B cell (primary cell): ENCODE results near the gene APP. TPM values are rescaled to one million over a fixed set of nuclear protein-coding genes. Genes with fewer than 3 reads are reported as not detected.

ENCODE experiments used
- ATAC-seq: fragments of 200-7000 bp; cut with Tn5 transposase; one replicate; pipeline ENCODE4 v1.10.0; 2021; ENCODE audit warnings: low read depth, mild to moderate bottlenecking, moderate number of reproducible peaks, moderate library complexity
- CTCF ChIA-PET: fragments of 350-600 bp; sonication (Branson Sonifier 250); formaldehyde crosslinking; loops from one replicate; lab custom pipeline; 2021; ENCODE audit warnings: antibody characterized with exemption, inconsistent platforms; lab: Charles Lee
- POLR2A ChIA-PET: fragments of 350-600 bp; sonication (Branson Sonifier 250); formaldehyde crosslinking; loops from one replicate; lab custom pipeline; 2021; ENCODE audit warnings: antibody characterized with exemption; lab: Charles Lee
- DNase-seq: peaks from one replicate; pipeline ENCODE4 v3.0.0; 2013
- H2AFZ ChIP-seq: 2 replicates; pipeline ENCODE4 v1.6.1; 2012; ENCODE audit warnings: mild to moderate bottlenecking, low read depth, low read length; ENCODE audit not compliant: insufficient read depth, poor library complexity, severe bottlenecking
- H3K27ac ChIP-seq, 2 donors: 1 replicate in 1 of 2; 2 replicates in 1 of 2; pipeline ENCODE4 v1.5.1; 2012 to 2013; ENCODE audit warnings: low read length in 2 of 2, mild to moderate bottlenecking in 2 of 2, moderate library complexity in 1 of 2
- H3K27me3 ChIP-seq, 4 experiments: fragments of 200-600 bp in 1 of 4; sonication (generic) in 1 of 4; replicated peaks in 1 of 4; 1 replicate in 2 of 4; 2 replicates in 2 of 4; pipeline versions ENCODE4 v1.6.1 to v1.7.0; 2013 to 2016; ENCODE audit warnings: low read length in 3 of 4, mild to moderate bottlenecking in 2 of 4, mixed read lengths in 1 of 4, moderate library complexity in 1 of 4; ENCODE audit not compliant: insufficient read depth in 4 of 4, control insufficient read depth in 3 of 4; ENCODE audit errors: control extremely low read depth in 1 of 4
- H3K36me3 ChIP-seq, 2 experiments: replicated peaks in 1 of 2; 1 replicate in 1 of 2; 2 replicates in 1 of 2; pipeline versions ENCODE4 v1.6.1 to v1.7.1; 2013; ENCODE audit warnings: low read length in 1 of 2; ENCODE audit not compliant: insufficient read depth in 2 of 2, control insufficient read depth in 1 of 2; ENCODE audit errors: control extremely low read depth in 1 of 2, extremely low read depth in 1 of 2
- H3K4me1 ChIP-seq, 2 donors: fragments of 200-600 bp in 1 of 2; sonication (generic) in 1 of 2; 1 replicate in 1 of 2; 2 replicates in 1 of 2; pipeline versions ENCODE4 v1.5.1 to v1.6.1; 2013 to 2017; ENCODE audit warnings: low read length in 2 of 2; ENCODE audit not compliant: control insufficient read depth in 2 of 2, insufficient read depth in 2 of 2
- H3K4me2 ChIP-seq: replicated peaks from 2 replicates; pipeline ENCODE3; 2012; ENCODE audit warnings: mild to moderate bottlenecking, low read depth, low read length; ENCODE audit not compliant: poor library complexity, severe bottlenecking
- H3K4me3 ChIP-seq, 5 experiments: fragments of 200-600 bp in 1 of 5; sonication (generic) in 1 of 5; 1 replicate in 3 of 5; 2 replicates in 2 of 5; pipeline versions ENCODE4 v1.5.1 to v1.7.0; 2011 to 2016; ENCODE audit warnings: low read length in 4 of 5, mild to moderate bottlenecking in 4 of 5, low read depth in 2 of 5, control low read depth in 1 of 5, moderate library complexity in 1 of 5; ENCODE audit not compliant: insufficient read depth in 1 of 5; ENCODE audit errors: control extremely low read depth in 1 of 5, extremely low read depth in 1 of 5
- H3K79me2 ChIP-seq: fragments of 200-600 bp; sonication (generic); one replicate; pipeline ENCODE4 v1.6.0; 2016; ENCODE audit warnings: low read length; ENCODE audit not compliant: control insufficient read depth, insufficient read depth
- H3K9ac ChIP-seq: fragments of 200-600 bp; sonication (generic); 2 replicates; pipeline ENCODE4 v1.6.1; 2017; ENCODE audit warnings: mild to moderate bottlenecking, low read length, moderate library complexity
- H3K9me3 ChIP-seq, 3 donors: one replicate each; pipeline versions ENCODE4 v1.6.1 to v1.7.1; 2013; ENCODE audit warnings: low read length in 2 of 3; ENCODE audit not compliant: control insufficient read depth in 2 of 3, insufficient read depth in 1 of 3; ENCODE audit errors: control extremely low read depth in 1 of 3
- H4K20me1 ChIP-seq: 2 replicates; pipeline ENCODE4 v1.6.0; 2012; ENCODE audit warnings: mild to moderate bottlenecking, low read length; ENCODE audit not compliant: insufficient read depth, control insufficient read depth, poor library complexity, severe bottlenecking
- H3K27ac Mint-ChIP-seq: one replicate; pipeline ENCODE4 v1.8.0; 2021; ENCODE audit warnings: mixed read lengths
- H3K27me3 Mint-ChIP-seq: one replicate; pipeline ENCODE4 v1.8.0; 2021; ENCODE audit warnings: mixed read lengths
- H3K4me1 Mint-ChIP-seq: one replicate; pipeline ENCODE4 v1.8.0; 2021; ENCODE audit warnings: mixed read lengths
- H3K4me3 Mint-ChIP-seq: one replicate; pipeline ENCODE4 v1.8.0; 2021; ENCODE audit warnings: mixed read lengths
- H3K9me3 Mint-ChIP-seq: one replicate; pipeline ENCODE4 v1.8.0; 2022; ENCODE audit warnings: mixed read lengths; ENCODE audit not compliant: insufficient read depth
- EZH2 ChIP-seq: IDR thresholded peaks from 2 replicates; pipeline ENCODE4 v1.6.1; 2012; ENCODE audit warnings: borderline replicate concordance, low read depth, mild to moderate bottlenecking, moderate library complexity, low read length; ENCODE audit not compliant: insufficient read depth, poor library complexity, severe bottlenecking
- WGBS: methylation state at CpG from one replicate; pipeline ENCODE4 v1.1.5; 2013; ENCODE audit warnings: missing lambda C conversion rate; ENCODE audit not compliant: insufficient coverage; 5-methylcytosine and 5-hydroxymethylcytosine counted together
- intact Hi-C: fragments of 100-400 bp; cut with micrococcal nuclease; formaldehyde crosslinking; loops from one replicate; pipeline ENCODE4 v1.10.0; 2022
- polyA plus RNA-seq: library from polyadenylated mRNA; depleted of rRNA; stranded (reverse); fragments of >200 nt; gene quantifications from 2 replicates; pipeline ENCODE4 v1.2.3, GENCODE V29; 2012
- total RNA-seq, 2 donors: library from RNA; stranded (reverse); fragments of 120-200 nt in 1 of 2; gene quantifications; 1 replicate in 1 of 2; 2 replicates in 1 of 2; pipeline versions ENCODE4 v1.2.3 to v1.2.4, GENCODE V29; 2013 to 2022
- TF ChIP-seq, protein P1 (sequence below): fragments of 200-600 bp; IDR thresholded peaks from one replicate; pipeline ENCODE4 v1.8.0; 2022; ENCODE audit warnings: antibody characterized with exemption, mild to moderate bottlenecking

Gene APP
- total and polyA plus RNA-seq, 2 donors (not counting 1 experiment from before 2014, with no cell fraction given), result 28.3 to 34.7 TPM

DNA sequence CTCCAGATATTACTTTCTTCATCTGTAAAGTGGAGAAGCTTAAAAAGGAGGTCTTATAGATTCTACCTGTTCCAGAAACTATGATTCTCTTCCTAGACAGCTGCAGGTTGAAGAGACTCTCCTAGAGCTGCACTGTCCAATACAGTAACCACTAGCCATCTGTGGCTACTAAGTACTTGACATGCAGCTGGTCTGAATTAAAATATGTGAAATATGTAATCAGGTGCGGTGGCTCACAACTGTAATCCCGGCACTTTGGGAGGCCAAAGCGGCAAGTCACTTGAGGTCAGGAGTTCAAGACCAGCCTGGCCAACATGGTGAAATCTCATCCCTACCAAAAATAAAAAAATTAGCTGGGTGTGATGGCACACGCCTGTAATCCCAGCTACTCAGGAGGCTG is 15.8 kb downstream of the APP start:
- Histone ChIP-seq H3K9ac (no peak overlapping the region), H4K20me1 (peaks cover 8% of the 10 kb centered on the region), H3K36me3 (no peaks in the 10 kb centered on the region), H3K27ac (no peak overlapping the region), H3K4me1 (peaks cover 0 to 8% of the 10 kb centered on the region in 2 donors), H3K9me3 (no peaks in the 10 kb centered on the region), H2AFZ (no peak overlapping the region), H3K4me3 (no peak overlapping the region), H3K4me2 (no peak overlapping the region), H3K79me2 (peaks cover 77% of the 10 kb centered on the region), H3K27me3 (no peaks in the 10 kb centered on the region)
- peaks cover 2% of the 10 kb centered on the region for H3K9me3 Mint-ChIP-seq
- ChIA-PET POLR2A (no interaction called here), CTCF (no interaction called here)
- DNase-seq (no peak), ATAC-seq (no peak)
- TF ChIP-seq, protein P1, sequence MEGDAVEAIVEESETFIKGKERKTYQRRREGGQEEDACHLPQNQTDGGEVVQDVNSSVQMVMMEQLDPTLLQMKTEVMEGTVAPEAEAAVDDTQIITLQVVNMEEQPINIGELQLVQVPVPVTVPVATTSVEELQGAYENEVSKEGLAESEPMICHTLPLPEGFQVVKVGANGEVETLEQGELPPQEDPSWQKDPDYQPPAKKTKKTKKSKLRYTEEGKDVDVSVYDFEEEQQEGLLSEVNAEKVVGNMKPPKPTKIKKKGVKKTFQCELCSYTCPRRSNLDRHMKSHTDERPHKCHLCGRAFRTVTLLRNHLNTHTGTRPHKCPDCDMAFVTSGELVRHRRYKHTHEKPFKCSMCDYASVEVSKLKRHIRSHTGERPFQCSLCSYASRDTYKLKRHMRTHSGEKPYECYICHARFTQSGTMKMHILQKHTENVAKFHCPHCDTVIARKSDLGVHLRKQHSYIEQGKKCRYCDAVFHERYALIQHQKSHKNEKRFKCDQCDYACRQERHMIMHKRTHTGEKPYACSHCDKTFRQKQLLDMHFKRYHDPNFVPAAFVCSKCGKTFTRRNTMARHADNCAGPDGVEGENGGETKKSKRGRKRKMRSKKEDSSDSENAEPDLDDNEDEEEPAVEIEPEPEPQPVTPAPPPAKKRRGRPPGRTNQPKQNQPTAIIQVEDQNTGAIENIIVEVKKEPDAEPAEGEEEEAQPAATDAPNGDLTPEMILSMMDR, result no peak
- no peak for TF ChIP-seq EZH2
- intact Hi-C loops, result no loop called here
- WGBS, result 89% methylated on average over 1 of the region's 4 CpGs
- peaks cover 16% of the 10 kb centered on the region for H3K4me1 Mint-ChIP-seq
- no peak overlapping the region for H3K27ac Mint-ChIP-seq
- no peaks in the 10 kb centered on the region for H3K27me3 Mint-ChIP-seq
- H3K4me3 Mint-ChIP-seq, result no peak overlapping the region

DNA sequence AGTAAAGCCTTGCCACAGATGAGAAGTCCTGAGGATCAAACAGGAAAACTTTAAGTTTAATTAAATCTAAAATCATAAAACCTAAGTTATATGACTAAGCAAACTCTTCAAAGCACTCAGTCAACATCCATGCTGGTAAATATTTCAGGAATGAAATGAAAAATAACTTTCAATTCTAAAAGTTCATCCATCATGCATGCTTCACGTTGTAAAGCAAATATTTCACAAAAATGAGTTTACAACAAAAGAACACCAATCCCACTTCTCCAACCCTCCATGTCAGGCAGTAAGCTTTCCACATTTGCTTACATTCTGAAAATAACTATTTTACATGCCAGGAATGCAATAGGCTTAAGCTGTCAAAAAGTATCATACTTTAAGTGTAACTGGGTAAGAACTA is 16.8 kb downstream of the APP start:
- peaks cover 18% of the 10 kb centered on the region for H3K4me1 Mint-ChIP-seq

More for the DNA sequence above, 16.8 kb downstream of the APP start:
- CTCF ChIA-PET, result no interaction called here
- DNase-seq (no peak), ATAC-seq (no peak)
- H3K27me3 ChIP-seq, result no peaks in the 10 kb centered on the region
- no CpG with 5 or more reads among the region's 1 CpG for whole genome bisulfite sequencing
- POLR2A ChIA-PET, result no interaction called here
- peaks cover 0 to 8% of the 10 kb centered on the region in 2 donors for H3K4me1 ChIP-seq
- peaks cover 8% of the 10 kb centered on the region for H4K20me1 ChIP-seq
- peaks cover 2% of the 10 kb centered on the region for H3K9me3 Mint-ChIP-seq
- H3K4me2 ChIP-seq, result no peak overlapping the region
- no peaks in the 10 kb centered on the region for H3K27me3 Mint-ChIP-seq
- no peak overlapping the region for H3K9ac ChIP-seq
- no peak overlapping the region for H3K27ac ChIP-seq
- no peak overlapping the region for H3K4me3 ChIP-seq
- no peaks in the 10 kb centered on the region for H3K36me3 ChIP-seq
- H3K9me3 ChIP-seq, result no peaks in the 10 kb centered on the region
- no peak overlapping the region for H3K27ac Mint-ChIP-seq
- TF ChIP-seq, protein P1, result no peak
- no peak for TF ChIP-seq EZH2
- H3K4me3 Mint-ChIP-seq, result no peak overlapping the region
- intact Hi-C loops, result no loop called here
- H2AFZ ChIP-seq, result no peak overlapping the region
- H3K79me2 ChIP-seq, result peaks cover 71% of the 10 kb centered on the region
